UCSD-AML1 (cell line): Measurements from ENCODE around the gene CRACR2A.

Source experiments
- DNase-seq: peaks from one replicate; lab custom pipeline; 2025; ENCODE audit not compliant: unreplicated experiment; lab: John Stamatoyannopoulos, UW

CRACR2A gene

DNA sequence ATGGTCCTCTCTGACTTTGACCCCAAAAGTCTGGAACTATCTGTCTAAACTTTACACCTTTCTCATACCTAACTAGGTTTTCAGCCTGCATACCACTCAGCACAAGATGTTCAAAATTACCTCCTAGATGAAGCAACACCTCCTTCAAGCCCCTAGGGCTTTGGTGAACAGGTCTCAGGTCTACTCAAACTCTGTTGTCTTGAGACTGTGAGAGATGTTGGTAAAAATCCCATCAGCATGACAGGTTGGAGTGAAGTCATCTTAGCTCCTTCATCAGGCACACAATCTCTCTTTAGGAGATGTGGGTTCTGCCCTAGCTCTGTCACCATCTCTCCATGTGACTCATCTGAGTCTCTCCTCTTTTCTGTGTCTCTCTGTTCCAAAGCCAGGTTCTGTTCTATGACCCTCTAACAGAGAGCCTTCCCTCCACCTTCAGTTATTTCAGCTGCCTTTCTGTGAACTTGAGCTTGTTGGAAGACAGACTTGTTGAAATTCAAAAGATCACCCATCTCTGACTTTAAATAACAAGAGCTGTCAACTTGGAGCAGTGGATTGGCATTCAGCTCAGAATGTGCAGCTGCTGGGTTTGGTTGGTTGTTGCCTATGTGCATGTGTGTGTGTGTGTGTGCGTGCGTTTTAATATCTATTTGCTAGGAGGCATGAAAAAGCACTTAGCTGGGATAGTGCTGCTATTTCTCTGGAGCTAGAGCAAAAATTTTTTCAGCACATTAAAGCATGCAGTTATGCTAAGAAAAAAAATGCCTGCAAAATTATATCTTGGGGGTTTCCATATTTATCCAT, 130.7 kb downstream of the CRACR2A start:
- no peak for DNase-seq

DNA sequence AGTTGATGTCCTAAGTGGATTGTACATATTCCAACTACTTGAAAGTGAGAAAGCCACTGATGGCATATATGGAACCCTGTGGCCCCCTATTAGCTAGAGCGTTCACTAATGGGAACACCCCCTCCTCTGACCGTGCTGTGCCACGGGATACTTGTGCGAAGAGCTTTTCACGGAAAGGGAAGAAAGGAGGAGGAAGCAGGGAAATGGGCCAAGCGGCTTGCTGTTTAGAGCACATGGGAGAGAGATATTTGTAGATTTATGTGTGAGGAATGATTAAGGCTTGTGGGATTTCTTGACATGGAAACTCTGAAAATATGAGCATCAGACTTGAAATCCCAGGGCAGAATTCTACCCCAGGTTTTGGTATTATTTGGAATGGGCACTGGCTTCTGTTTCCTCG, 132.1 kb downstream of the CRACR2A start:
- no peak for DNase-seq

DNA sequence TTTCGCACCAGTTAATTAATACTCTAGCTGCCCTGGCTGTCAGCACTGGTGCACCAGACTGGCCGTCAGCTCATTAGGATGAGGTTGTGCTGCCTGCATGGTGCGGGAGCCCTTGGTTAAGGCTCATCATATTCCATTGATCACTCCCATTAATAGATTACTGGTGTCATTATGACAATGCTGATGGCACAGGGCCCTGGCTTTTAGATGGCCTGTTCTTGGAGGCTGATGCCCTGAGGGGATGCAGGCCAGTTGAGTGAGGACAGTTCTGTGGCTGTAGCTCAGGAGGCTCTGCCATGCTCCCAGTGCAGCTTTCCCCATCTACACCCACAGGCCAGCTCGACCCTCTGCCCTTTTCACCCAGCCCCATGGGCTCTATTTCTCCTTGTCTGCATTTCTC, 135.3 kb downstream of the CRACR2A start:
- DNase-seq = no peak

DNA sequence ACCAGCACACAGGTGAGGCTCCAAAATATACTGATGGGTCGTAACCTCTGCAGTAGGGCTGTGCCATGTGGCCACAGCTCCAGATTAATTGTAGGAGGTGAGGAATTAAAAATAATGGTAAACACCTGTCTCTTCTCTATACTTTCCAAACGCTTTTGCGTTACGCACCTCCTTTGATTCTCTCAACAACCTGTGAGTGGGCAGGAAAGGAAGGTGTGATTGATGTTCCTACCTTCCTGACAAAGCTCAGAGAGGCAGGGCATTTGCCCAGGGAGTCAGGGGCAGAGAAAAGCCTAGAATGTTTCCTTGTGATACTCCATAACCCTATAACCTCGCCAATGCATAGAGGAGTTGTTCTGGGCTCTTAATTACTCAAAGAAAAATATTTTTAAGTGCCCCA, 137.0 kb downstream of the CRACR2A start:
- no peak for DNase-seq

DNA sequence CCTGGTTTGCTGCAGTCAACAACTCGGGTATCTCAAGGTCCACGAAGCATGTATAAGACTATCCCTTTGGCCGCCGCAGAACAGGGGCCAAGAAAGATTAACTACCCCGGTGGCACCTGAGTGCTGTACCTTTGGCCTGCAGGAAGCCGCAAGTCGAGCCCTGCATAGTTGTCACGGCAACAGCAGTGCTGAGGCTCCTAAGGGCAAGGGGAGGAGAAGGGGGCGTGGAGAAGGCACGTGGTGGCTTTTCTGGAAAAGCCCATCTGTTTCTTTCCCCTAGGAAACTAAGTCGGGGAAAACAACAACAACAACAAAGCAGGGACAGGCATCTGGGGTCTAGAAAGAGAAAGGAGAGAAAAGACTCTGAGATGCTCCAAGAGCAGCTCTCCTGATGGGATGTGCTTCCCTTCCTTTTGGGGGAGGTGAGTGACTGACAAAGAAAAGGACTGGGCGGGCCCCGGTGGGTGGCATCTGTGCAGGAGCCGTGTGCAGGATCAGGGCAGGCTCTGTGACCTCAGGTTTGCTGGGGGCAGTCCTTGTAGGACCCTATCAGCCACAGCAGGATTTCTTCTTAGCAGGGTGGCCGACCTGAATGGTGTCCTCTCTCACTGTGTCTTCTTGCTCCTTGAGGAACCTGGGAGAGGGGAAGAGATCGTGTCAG, 138.0 kb downstream of the CRACR2A start:
- DNase-seq = no peak

DNA sequence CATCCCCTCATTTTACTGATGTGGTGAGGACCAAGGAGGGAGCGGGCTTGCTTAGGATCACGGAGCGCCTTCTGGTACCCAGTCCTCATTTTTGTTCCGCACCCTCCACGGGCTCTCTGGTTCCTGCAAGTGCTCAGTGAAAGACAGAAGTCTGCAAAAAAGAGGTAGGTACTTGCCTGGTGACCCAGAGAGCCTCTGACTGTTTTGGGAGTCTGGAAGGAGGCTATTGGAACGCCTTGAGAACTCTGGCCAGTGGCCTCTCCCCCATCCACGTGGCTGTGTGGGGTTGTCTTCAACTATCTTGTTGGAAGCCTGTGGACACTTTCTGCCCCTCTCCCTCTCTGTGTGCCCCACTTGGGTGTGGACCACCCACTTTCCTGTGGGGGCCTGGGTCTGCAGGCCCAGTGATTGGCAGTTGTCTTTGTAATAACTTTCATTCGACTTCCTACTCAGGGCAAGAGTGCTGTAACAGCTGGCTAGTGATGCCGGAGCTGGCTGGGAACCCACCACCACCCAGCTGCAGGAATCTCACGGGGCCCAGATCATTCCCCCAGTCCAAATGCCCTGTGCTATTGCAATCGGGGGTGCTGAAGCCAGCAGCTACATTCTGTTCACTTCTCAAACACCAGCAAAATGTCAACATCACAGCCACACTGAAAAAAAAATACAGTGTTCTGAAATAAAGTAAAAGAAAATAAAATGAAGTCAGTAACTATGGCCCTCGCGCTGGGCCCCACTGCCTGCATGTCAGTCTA, 139.1 kb downstream of the CRACR2A start:
- no peak for DNase-seq

DNA sequence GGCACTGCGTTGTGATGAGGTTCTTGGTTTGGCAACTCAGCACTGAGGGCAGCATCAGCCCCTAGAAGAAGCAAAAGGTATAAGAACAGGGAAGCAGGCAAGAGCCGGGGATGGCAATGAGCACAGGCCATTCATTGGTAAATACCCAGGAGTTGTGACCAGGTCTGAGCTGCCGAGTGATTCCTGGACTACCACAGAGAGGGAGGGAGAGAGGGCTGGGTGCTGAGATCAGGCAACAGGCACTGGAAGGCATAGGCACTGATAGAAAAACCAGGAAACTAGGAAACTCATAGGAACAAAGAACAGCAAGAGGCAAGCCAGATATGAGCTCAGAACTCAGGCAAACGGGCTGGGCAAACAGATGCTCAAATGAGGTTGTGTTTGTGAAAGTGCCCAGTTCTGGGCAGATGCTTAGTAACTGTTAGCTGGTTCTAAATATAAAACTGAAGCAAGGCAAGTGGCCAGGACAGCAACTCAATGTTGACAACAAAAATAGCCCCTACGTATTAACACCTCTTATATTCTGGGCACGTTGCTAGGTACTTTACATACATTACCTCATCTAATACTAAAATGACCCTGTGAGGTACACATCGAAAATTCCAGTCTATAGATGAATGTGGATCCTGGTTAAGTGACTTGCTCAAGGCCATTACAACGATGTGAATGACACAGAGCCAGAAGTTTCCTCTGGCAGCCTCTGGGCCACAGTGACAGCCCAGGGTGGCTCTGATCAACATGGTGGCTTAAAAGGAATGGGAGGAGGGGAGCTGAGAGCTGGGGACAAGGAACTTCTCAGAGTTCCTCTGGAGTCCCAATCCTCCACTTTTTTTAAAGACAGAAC, 140.8 kb downstream of the CRACR2A start:
- DNase-seq = no peak

DNA sequence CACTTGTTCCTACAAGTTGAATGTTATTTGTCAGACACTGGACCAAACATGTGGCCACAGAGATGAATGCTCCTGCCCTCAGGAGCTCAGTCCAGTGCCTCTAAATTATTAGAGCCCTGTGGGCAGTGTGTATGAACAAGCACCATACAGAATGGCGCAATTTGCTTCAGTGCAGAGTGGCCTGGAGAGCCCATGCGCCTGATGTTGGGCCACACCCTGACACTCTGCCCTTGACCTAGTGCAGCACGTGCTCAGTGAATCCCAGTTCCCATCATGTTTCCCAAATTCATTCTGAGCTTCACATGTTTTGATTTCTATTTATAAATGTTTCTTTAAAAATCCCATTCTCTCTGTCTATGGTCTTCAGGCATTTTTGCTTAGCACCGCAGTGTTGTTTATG, 145.1 kb downstream of the CRACR2A start:
- DNase-seq = no peak

DNA sequence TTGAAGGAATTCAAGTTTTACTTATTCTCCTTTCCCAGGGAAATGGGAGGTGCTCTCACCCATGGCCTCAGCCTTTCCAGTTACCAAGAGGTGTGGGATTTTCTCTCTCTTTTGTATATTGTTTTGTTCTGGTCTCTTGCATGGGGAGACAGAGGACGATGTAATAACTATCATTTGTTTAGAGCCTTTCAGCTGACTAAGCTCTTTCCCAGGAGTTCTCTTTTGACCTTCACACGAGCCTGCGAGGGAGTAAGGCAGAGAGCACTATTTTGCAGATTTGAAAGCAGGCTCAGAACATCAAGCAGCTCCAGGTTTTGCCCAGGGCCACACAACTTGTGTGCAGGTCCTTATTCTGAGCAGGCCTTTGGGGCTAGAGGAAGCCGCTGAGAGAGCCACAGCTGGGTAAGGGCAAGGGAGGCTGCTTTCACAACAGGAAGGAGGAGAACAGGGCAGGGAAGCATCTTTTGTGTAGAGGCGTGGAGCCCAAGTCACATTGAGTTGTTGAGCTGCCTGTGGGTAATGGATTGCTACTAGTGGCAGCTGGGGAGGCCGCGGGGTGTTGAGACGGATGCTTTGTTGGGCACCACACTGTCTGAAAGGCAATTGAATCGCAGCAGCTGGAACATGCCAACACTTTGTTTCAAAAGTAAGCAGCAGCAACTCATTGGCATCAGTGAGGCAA, 145.7 kb downstream of the CRACR2A start:
- DNase-seq = no peak

DNA sequence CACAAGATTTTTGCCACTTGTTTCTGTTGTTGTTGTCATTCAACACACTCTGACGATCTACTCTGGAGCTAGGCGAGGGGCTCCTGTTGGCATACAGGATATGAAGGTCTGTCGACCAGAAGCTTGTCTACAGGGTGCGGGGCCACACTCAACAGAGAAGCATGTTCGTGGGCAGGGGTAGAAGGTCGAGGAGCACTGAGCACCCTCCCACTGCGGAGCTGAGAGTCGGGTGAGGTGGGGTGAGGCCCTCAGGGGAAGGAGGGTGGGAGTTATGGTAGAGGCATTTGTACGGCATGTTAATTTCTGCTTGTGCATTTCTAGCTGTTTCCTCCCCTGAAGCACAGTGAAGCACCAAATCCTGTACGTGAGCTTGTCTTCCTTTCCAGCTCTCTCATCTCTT, 146.8 kb downstream of the CRACR2A start:
- DNase-seq = no peak

DNA sequence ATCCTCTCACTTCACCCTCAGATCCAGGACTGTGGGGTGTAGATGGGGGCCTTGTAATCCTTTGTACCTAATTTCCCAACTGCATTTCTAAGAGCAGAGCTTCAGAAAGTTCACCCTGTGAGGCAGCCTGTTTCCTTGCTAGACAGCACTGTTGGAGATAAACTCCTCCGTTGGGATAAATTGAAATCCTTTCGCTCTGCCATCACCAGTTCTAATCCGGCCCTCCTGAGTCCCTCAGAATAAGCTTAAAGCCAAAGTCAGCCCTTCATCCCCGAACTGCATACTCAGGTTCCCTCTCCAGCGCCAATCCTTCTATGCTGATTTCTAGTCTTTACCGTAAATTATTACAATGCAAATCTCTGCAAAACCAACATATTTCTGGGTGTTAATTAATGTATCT, 147.2 kb downstream of the CRACR2A start:
- no peak for DNase-seq

DNA sequence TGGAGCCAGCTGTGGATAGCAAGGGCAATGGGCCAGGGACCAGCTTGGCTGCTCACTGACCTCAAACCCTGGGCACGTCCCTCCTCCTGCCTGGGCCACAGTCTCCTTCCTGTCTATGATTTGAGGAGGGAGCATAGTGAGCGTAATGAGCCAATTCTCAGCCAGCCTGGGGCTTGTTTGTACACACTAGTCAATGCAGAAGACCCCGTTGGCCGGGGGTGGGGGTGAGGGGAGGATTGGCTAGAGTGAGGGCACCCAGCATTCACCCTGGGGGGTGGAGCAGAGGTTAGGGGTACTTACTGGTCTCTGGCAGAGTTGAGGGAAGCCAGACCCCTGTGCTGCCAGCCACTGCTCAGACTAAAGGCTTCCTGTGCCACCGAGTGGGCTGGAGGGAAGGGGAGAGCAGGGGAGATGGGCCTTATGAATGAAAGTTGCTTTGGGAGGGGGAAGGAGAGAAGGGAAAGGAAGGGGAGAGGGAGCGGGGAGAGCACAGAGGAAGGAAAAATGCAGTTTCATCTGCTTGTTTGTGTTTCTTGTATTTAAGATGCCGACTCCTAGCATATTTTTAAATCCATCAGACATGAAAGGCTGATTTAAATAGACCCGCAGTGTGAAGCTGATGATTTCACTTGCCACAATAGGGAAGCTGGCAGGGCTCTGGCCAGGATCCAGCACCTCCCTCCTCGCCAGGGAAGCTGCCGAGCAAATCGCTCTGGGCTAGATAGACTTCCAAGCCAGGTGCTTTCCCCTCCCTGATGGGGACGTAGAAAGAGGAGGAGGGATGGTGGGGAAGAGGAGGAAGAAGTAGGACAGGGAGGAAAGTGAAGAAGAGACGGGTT, 147.9 kb downstream of the CRACR2A start:
- DNase-seq = peak; percentile 20

DNA sequence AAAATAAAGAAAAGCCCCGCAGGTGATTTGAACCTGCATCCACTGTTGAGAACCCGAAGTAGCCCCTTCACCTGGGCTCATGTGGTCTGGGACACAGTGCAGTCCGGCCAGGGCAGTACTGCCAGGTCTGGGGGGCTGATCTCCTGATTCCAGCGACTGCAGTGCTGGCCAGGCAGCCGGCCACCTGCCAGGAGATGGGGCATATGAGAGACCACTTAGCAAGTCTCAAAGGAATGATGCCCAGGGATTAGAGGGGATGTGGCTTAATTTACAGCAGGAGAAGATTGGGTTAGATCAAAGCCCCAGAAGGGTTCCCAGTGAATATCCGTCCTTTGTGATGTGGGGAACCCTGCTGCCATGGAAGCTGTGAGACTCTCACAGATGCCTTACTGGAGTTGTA, 148.6 kb downstream of the CRACR2A start:
- no peak for DNase-seq

DNA sequence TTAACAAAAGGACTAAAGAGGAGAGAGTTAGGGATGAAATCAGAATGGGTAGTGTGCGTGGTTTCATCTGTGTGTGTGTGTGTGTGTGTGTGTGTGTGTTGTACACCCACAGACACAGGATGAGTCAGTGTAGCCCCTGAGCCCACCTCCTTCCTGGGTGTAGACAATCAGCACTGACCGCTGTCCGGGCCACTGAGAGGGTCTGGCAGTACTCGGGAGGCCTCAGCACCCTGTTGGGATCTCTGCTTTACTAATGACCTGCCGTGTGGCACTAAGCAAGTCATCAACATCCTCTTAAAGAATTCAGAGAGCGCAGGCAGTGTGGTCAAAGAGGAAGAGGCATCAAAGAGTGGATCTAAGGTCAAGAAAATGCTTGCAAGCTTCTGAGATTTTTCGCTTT, 149.3 kb downstream of the CRACR2A start:
- DNase-seq = no peak

DNA sequence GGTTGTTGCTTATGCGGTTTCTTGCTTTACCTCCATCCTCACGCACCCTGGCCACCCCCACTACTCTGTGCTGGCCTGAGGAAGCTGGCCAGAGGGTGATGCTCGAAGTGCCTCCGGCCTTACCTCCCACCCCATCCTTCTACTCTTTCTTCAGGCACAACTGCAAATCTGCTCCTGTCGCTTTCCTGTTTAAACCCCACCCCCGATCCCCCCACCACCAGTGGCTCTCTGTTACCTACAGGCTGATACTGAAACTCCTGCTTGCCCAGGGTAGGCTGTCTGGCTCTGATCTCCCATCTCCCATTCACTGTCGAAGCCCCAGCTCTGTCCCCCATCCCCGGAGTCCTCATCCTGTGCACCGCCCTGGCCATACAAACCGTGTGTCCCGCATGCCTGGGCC, 150.4 kb downstream of the CRACR2A start:
- no peak for DNase-seq

DNA sequence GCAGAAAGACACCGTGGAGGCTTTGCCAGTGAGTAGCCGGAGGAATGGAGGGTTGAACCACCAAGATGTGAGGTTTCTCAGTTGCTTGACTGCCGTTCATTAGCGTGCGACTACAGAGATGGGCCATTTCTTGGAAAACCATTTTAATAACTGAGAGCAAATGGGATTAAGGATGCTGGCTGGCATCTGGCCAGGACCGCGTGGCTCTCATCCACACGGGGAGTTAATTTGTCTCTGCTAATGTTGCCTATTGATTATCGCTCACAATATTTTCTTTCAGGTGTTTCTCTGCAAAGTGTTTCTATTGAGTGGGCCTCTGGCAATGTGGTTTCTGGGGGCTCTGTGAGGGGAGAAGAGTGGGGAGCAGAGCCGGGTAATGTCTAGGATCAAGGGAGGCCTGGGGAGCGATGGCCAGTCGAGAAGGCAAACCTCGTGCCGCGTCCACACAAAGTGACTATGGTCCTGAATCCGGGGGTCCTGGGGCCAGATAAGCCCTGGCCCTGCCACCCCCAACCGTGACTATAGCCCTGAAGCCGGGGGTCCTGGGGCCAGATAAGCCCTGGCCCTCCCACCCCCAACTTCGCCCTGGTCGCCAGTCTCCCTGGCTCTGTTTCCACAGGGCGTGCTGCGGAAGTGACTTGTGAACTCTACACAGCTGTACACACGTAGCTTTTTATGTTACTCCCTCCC, 151.3 kb downstream of the CRACR2A start:
- no peak for DNase-seq

DNA sequence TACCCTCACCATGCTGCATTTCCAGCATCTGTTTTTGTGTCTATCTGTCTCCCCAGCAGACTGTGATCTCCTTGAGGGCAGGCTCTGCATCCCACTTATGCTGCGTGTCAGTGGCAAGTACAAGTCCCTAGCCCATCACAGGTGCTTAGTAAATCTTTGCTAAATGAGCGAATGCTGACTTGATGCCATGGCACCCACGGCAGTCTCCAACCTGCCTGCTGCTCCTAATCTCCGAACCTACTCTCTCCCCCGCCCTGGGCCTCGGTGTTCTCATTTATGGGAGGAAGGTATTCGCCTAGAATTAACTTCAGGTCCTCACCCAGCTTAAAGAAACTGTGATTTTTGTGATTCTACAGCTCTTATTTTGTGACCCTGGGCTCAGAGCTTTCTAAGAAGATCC, 152.0 kb downstream of the CRACR2A start:
- no peak for DNase-seq

DNA sequence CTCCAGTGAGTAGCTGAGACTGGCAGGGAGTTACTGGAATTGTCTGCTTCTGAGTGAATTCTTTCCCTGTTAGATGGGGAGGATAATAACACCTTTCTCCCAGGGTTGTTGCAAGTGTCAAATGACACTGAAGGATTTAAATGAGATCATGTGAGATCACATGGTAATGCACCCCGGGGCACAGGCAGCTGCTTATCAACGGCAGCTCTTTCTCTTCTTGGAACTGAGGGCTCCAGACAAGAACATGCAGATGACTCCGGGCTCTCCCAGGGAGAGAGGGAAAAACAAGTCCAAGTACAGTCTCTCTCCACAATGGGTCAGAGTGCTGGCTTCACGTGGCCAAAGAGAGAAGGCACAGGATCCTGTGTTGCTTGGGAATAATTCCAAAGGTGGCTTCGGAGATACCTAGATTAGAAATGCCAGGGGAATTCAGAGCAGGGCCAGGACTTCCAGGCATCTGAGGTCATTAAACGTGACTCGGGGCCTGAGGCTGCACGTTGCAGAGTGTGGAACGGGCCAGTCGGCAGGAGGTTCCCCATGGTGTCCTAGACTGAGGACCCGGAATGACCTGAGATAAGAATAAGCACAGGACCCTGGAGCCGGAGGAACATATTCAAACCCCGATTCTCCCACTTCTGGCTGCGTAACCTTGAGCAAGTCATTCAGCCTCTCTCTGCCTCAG, 152.7 kb downstream of the CRACR2A start:
- no peak for DNase-seq
